Lower lobe of right lung (tissue), 2 donors: ENCODE results near the gene SNED1. TPM values are rescaled to one million over a fixed set of nuclear protein-coding genes. Genes with fewer than 3 reads are reported as not detected.

Experiments
- ATAC-seq, 2 donors: fragments of 200-7000 bp; cut with Tn5 transposase; one replicate each; pipeline ENCODE4 v1.9.1; 2020 to 2022; ENCODE audit warnings: mild to moderate bottlenecking in 2 of 2, moderate library complexity in 2 of 2
- DNase-seq: peaks from one replicate; pipeline ENCODE4 v3.0.0-alpha.2; 2020
- H3K27ac ChIP-seq: fragments of 200-600 bp; one replicate; pipeline ENCODE4 v1.8.0; 2022
- H3K27me3 ChIP-seq: fragments of 200-600 bp; one replicate; pipeline ENCODE4 v1.8.0; 2022; ENCODE audit warnings: low read depth
- H3K36me3 ChIP-seq: fragments of 200-600 bp; one replicate; pipeline ENCODE4 v1.8.0; 2022; ENCODE audit warnings: mild to moderate bottlenecking
- H3K4me1 ChIP-seq: fragments of 200-600 bp; one replicate; pipeline ENCODE4 v1.8.0; 2022
- H3K4me3 ChIP-seq: fragments of 200-600 bp; one replicate; pipeline ENCODE4 v1.8.0; 2022; ENCODE audit warnings: mild to moderate bottlenecking
- H3K9me3 ChIP-seq: fragments of 200-600 bp; one replicate; pipeline ENCODE4 v1.8.0; 2022
- CTCF ChIP-seq: fragments of 200-600 bp; IDR thresholded peaks from one replicate; pipeline ENCODE4 v1.8.0; 2022; ENCODE audit warnings: antibody characterized with exemption, mild to moderate bottlenecking
- intact Hi-C: fragments of 100-400 bp; cut with DNase I; formaldehyde crosslinking; loops from one replicate; pipeline ENCODE4 v1.11.0; 2022
- total RNA-seq: library from RNA; stranded (reverse); fragmentation: NEBNext Ultra II Directional; extraction: Animal tissue kit (Norgen Biotek cat#: 25700); gene quantifications from one replicate; pipeline ENCODE4 v1.2.1, GENCODE V29; 2021
- donor health status: DM: no; HTN: yes; CAD: no; lungs with severe emphysema.

Gene SNED1
- total RNA-seq, 1 donor from 2014 or later: 36.2 TPM

- Histone ChIP-seq H3K4me3 (no peak overlapping the region), H3K27me3 (no peaks in the 10 kb centered on the region), H3K4me1 (peaks cover 2% of the 10 kb centered on the region), H3K27ac (no peak overlapping the region), H3K36me3 (peaks cover 26% of the 10 kb centered on the region), H3K9me3 (no peaks in the 10 kb centered on the region)
- TF ChIP-seq CTCF: no peak
- ATAC-seq (no peak), DNase-seq (no peak)
- intact Hi-C loops: no loop called here
These were observed 84.6 kb downstream of the SNED1 start for GRCh38 chr2:241083091-241083415.

GRCh38 chr2:241084856-241085444 lies 86.5 kb downstream of the SNED1 start:
- H3K4me3 ChIP-seq: no peak overlapping the region
- DNase-seq (no peak), ATAC-seq (no peak)
- no peaks in the 10 kb centered on the region for H3K27me3 ChIP-seq
- no peaks in the 10 kb centered on the region for H3K9me3 ChIP-seq
- H3K4me1 ChIP-seq: peaks cover 7% of the 10 kb centered on the region
- H3K36me3 ChIP-seq: peaks cover 45% of the 10 kb centered on the region
- intact Hi-C loops: no loop called here
- H3K27ac ChIP-seq: no peak overlapping the region
- TF ChIP-seq CTCF: no peak

GRCh38 chr2:241087420-241088268 lies 89.2 kb downstream of the SNED1 start:
- Histone ChIP-seq H3K36me3 (peaks cover 72% of the 10 kb centered on the region), H3K27me3 (no peaks in the 10 kb centered on the region), H3K4me3 (no peak overlapping the region), H3K9me3 (no peaks in the 10 kb centered on the region), H3K27ac (no peak overlapping the region), H3K4me1 (peaks cover 7% of the 10 kb centered on the region)
- ATAC-seq: no peak
- TF ChIP-seq CTCF: no peak
- intact Hi-C loops: no loop called here
- DNase-seq: no peak

GRCh38 chr2:241088376-241088775 lies 90.0 kb downstream of the SNED1 start:
- peak overlapping the region; percentile 66 for H3K27ac ChIP-seq
- no peaks in the 10 kb centered on the region for H3K9me3 ChIP-seq
- intact Hi-C loops: no loop called here
- DNase-seq: no peak
- peaks cover 7% of the 10 kb centered on the region for H3K4me1 ChIP-seq
- no peak for ATAC-seq
- peaks cover 79% of the 10 kb centered on the region for H3K36me3 ChIP-seq
- H3K27me3 ChIP-seq: no peaks in the 10 kb centered on the region
- TF ChIP-seq CTCF: no peak
- no peak overlapping the region for H3K4me3 ChIP-seq

GRCh38 chr2:241088791-241089732 lies 90.6 kb downstream of the SNED1 start:
- peaks cover 86% of the 10 kb centered on the region for H3K36me3 ChIP-seq
- peak overlapping the region; percentile 66 for H3K27ac ChIP-seq

More at GRCh38 chr2:241088791-241089732, 90.6 kb downstream of the SNED1 start:
- no peak overlapping the region for H3K4me3 ChIP-seq
- intact Hi-C loops: no loop called here
- no peak for TF ChIP-seq CTCF
- no peaks in the 10 kb centered on the region for H3K9me3 ChIP-seq
- H3K4me1 ChIP-seq: peaks cover 7% of the 10 kb centered on the region
- no peaks in the 10 kb centered on the region for H3K27me3 ChIP-seq
- ATAC-seq (no peak), DNase-seq (no peak)
